ENCODE data around the gene ZDHHC8. TPM values are rescaled to one million over a fixed set of nuclear protein-coding genes. Genes with fewer than 3 reads are reported as not detected.

The ZDHHC8 gene
- total RNA-seq, 1 experiment from 2014 or later, result 51.7 TPM

DNA sequence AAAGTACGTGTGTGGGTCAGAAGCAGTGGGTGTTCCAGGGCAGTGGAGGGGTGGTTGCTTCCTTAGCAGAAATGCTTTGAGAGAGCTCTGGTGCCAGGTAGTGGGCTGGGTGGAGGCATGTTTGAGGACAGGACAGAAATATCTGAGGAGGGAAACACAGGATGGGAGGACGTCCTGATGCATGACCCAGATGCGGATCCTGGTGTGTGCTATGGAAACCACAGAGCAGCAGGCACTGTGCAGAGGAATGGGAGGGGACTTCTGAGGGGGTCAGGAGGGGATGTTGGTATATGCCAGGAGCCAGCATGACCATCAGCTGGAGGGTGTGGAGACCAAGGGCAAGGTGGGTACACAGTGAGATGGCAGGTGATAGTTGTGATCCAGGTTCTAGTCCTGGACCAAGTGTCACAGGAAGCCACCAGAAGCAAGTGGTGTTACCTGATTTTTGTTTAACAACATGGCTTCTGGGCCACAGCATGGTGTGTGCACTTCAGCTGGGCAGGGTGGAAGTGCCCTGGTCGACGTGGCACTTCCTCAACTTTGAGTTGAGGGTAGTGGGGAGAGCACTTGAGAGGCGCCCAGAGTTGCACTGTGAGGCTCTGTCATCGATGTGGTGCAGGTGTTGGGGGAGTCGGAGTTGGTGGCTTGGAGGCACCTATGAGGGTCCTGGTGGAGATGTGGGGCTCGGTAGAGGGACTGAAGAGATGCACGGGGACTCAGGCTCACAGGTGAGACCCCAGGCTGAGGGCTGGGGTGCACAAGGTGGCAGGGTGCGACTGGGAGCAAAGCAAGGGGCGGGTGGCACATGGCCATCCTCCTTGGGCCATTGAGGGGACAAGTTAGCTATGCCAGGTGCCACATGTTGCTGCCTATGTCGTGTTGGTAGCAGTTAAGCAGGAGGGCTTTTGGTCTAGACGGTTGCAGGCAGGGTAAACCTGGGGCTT, 44.0 kb upstream of the ZDHHC8 start:
- Mint-ChIP-seq H3K4me3 (peak overlapping the region in 1 of 2 experiments; percentile 16; a peak in 1 of 5 replicates), H3K27ac (no peak overlapping the region; a peak in 2 of 7 replicates), H3K9me3 (no peaks in the 10 kb centered on the region), H3K4me1 (peaks cover 26 to 27% of the 10 kb centered on the region in 2 experiments), H3K36me3 (ENCODE audit: insufficient read depth in 1 of 3, low read depth in 3 of 3) (peaks cover 63 to 83% (median 80%) of the 10 kb centered on the region in 3 experiments; a peak in 6 of 7 replicates), H3K27me3 (ENCODE audit: low read depth) (no peaks in the 10 kb centered on the region)
- H4K8ac ChIP-seq (replicated peaks; ENCODE audit: insufficient read length, low read depth, low read length), result no peak overlapping the region
- H3K79me2 ChIP-seq (ENCODE audit: insufficient read depth, low read length), result peaks cover 20% of the 10 kb centered on the region; the same call in 1 of the 2 replicates
- H3K23me2 ChIP-seq (ENCODE audit: insufficient read length, low read depth, low read length, poor library complexity, severe bottlenecking), result no peaks in the 10 kb centered on the region
- peaks cover 2% of the 10 kb centered on the region; the same call in 1 of the 2 replicates for H3K4me1 ChIP-seq (ENCODE audit: insufficient read depth, low read length)
- no peak overlapping the region for H2BK12ac ChIP-seq (ENCODE audit: insufficient read length, low read depth, low read length)
- H2BK120ac ChIP-seq (ENCODE audit: low read depth, low read length, poor library complexity, severe bottlenecking), result no peak overlapping the region
- peaks cover 14% of the 10 kb centered on the region for H3K79me1 ChIP-seq (ENCODE audit: insufficient read depth, low read depth, low read length, poor library complexity, severe bottlenecking)
- H4K20me1 ChIP-seq (ENCODE audit: control insufficient read depth, insufficient read depth, insufficient read length), result peaks cover 6% of the 10 kb centered on the region
- H3K23ac ChIP-seq (ENCODE audit: insufficient read length, low read depth, low read length), result no peak overlapping the region
- no peaks in the 10 kb centered on the region for H3K9me3 ChIP-seq (ENCODE audit: control insufficient read depth, low read depth, low read length)
- H3K9ac ChIP-seq (ENCODE audit: extremely low read depth, insufficient read length, low read length), result no peak overlapping the region
- H3K14ac ChIP-seq (ENCODE audit: insufficient read depth, low read length), result no peak overlapping the region
- TF ChIP-seq, protein P1, sequence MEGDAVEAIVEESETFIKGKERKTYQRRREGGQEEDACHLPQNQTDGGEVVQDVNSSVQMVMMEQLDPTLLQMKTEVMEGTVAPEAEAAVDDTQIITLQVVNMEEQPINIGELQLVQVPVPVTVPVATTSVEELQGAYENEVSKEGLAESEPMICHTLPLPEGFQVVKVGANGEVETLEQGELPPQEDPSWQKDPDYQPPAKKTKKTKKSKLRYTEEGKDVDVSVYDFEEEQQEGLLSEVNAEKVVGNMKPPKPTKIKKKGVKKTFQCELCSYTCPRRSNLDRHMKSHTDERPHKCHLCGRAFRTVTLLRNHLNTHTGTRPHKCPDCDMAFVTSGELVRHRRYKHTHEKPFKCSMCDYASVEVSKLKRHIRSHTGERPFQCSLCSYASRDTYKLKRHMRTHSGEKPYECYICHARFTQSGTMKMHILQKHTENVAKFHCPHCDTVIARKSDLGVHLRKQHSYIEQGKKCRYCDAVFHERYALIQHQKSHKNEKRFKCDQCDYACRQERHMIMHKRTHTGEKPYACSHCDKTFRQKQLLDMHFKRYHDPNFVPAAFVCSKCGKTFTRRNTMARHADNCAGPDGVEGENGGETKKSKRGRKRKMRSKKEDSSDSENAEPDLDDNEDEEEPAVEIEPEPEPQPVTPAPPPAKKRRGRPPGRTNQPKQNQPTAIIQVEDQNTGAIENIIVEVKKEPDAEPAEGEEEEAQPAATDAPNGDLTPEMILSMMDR (conservative IDR thresholded peaks at IDR 0.05), result no peak
- H3K4me2 ChIP-seq (ENCODE audit: insufficient read depth, insufficient read length, low read length), result no peak overlapping the region
- WGBS (ENCODE audit: extremely low coverage, insufficient read length, low lambda C conversion rate), result no CpG with 5 or more reads among the region's 14 CpGs
- no peak overlapping the region for H2AFZ ChIP-seq (ENCODE audit: low read length)
- no peak overlapping the region for H2AK5ac ChIP-seq (ENCODE audit: insufficient read length, low read length)
- H4K5ac ChIP-seq (ENCODE audit: insufficient read length, low read depth, low read length), result no peak overlapping the region
- H2BK15ac ChIP-seq (ENCODE audit: low read depth, low read length), result no peak overlapping the region
- H3K4ac ChIP-seq (ENCODE audit: low read depth, low read length), result no peak overlapping the region
- DNase-seq, result no peak
- H2BK20ac ChIP-seq (ENCODE audit: low read depth, low read length, poor library complexity, severe bottlenecking), result no peak overlapping the region
- H3K27ac ChIP-seq (ENCODE audit: insufficient read length, low read depth, low read length), result no peak overlapping the region
- H3K56ac ChIP-seq (ENCODE audit: insufficient read length, low read depth, low read length), result no peak overlapping the region
- H3K18ac ChIP-seq (ENCODE audit: insufficient read length, low read depth, low read length), result no peak overlapping the region
- H3T11ph ChIP-seq (ENCODE audit: low read length), result no peak overlapping the region
- no peak overlapping the region for H4K91ac ChIP-seq (ENCODE audit: insufficient read length, low read depth, low read length)
- H3K27me3 ChIP-seq (ENCODE audit: insufficient read depth, low read length), result no peaks in the 10 kb centered on the region
- no peak overlapping the region for H2BK5ac ChIP-seq (ENCODE audit: insufficient read length, low read length)
